ENCODE results near the gene POLE2.
"Not testable (repeated sequence)": the region's sequence is repeated elsewhere in the genome, so short reads cannot be mapped to it uniquely, and the experiment has no call there.

The POLE2 gene

DNA sequence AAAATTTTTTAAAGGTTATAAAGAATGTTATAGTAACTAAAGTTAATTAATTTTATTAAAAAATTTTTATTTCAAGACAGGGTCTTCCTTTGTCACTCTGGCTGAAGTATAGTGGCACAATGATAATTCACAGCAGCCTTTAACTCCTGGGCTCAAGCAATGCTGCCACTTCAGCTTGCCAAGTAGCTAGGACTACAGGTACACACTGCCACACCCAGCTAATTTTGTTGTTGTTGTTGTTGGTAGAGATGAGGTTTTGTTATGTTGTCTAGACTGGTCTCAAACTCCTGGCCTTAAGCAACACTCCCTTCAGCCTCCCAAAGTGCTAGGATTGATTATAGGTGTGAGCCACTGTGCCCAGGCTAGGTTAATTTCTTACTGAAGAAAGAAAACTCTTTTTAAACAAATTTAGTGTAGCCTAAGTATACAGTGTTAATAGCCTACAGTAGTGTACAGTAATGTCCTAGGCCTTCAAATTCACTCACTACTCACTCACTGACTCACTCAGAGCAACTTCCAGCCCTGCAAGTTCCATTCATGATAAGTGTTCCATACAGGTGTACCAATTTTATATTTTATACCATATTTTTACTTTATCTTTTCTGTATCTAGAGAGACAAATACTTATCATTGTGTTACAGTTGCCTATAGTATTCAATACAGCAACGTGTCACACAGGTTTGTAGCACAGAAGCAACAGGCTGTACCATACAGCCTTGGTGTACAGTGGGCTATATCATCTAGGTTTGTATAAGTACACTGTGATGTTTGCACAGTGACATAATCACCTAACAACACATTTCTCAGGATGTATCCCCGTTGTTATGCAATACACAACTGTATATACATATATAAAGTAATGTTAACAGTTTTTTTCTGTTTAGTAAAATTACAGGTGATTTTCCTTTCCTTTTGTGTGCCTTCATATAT is 28.2 kb downstream of the POLE2 start:
- no peak for DNase-seq (ENCODE audit: low read depth in 2 of 2)

DNA sequence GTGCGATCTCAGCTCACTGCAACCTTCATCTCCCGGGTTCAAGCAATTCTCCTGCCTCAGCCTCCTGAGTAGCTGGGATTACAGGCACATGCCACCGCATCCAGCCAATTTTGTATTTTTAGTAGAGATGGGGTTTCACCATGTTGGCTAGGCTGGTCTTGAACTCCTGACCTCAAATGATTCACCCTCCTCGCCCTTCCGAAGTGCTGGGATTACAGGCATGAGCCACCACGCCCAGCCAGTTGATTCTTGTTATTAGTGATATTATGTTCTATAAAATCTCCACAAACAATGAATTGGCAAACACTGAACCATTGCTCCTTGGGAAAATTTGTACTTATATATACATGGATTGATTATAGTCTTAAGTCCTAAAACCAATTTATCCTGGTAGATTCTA is 30.5 kb downstream of the POLE2 start:
- not testable (repeated sequence) for DNase-seq (ENCODE audit: low read depth in 2 of 2)

DNA sequence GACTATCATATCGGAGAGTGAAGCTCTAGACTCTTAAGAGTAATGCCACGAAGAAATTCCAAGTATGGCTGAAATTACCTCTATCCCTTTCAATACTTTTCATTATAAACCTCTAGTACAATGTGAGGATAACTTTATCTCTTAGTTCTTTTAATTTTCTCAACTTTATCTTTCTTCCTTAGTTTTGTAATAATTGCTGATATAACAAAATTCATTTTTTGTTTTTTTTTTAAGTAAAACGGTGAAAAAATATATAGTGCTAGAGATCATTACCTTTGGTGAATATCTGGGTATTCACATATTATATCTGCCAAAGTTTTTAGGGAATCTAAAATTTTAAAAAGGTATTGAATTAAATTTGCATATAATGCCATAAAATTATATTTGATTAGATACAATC is 33.5 kb downstream of the POLE2 start:
- no peak for DNase-seq (ENCODE audit: low read depth in 2 of 2)

DNA sequence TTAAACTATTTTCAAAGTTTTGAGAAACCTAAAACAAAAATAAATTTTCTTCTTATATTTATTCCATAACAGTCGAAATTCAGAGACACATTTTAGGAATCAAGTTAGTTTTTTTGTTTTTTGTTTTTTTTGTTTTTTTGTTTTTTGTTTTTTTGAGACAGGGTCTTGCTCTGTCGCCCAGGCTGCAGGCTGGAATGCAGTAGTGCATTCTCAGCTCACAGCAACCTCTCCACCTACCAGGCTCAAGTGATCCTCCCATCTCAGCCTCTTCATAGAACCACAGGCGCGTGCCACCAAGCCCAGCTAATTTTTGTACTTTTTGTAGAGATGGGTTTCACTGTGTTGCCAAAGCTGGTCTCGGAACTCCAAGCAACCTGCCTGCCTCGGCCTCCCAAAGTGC is 34.5 kb downstream of the POLE2 start:
- no peak for DNase-seq (ENCODE audit: low read depth in 2 of 2)

DNA sequence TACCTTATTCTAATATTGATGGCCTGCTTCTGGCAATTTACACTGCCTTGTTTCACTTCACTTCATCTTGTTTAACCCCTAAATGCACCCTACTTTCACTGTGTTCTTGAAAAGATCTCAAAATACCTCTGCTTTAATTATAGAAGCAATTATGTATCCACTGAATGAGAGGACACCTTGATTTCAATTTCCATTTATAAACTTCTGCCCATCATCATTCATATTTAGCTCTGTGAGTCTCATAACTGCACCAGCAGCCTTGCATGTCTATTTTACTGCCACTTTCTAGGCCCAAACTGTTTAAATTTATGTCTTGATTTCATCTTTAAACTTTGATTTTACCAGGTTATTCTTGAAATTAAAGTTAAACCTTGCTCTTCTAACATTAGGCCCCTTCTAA is 45.9 kb downstream of the POLE2 start:
- DNase-seq (ENCODE audit: low read depth in 2 of 2) = no peak

DNA sequence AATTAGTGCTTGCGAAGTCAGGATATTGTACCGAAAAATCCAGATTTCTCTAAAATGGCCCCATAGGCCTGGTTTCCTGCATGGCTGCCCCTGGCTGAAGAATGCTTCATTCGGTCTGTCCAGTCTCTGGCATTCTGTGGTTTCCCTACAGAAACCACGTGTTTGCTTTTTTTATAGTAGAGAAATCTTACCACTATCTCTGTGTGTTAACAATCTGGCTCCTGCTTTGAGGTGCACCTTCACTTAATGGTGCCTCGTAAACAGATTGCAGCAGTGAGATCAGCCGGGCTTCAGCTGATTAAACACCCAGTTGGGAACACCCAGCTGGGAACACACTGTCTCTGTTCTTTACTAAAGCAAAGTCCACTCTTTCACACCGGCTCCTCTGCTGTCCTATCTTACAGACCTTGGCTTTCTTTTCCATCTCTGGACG is 46.3 kb downstream of the POLE2 start:
- no peak for DNase-seq (ENCODE audit: low read depth in 2 of 2)

DNA sequence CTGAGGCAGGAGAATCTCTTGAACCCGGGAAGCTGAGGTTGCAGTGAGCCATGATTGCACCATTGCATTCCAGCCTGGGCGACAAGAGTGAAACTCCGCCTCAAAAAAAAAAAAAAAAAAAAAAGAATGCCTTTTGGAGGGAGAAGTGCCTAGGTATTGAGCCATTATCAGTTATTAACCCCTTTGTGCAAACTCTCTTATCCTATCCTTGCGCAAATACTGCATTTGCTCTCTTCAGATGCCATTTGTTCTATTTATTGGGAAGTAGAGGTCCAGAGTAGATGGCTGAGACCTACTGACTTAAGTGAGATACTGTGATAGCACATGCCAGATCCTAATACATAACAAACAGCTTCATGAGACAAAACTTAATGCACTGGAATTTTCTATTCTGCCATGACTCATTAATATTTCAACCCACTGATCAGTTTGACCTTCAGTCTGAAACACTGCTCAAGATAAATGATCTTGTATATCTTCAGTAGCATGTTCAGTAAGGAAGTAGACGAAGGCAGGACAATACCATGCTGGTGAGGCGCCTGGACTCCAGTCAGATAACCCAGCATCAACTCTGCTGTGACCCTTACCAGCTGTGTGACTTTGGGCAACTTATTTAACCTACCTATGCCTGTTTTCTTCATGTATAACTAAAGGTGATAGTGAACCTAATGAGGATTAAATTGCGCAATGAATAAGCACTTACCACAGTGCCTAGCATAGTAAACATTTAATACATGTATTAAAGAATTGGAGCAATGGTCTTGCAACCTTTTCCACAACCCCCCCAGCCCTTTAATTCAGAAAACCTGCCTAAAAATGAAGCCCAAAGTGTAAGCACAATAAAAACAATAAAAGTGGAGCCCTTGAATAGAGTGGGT is 47.2 kb downstream of the POLE2 start:
- no peak for DNase-seq (ENCODE audit: low read depth in 2 of 2)

DNA sequence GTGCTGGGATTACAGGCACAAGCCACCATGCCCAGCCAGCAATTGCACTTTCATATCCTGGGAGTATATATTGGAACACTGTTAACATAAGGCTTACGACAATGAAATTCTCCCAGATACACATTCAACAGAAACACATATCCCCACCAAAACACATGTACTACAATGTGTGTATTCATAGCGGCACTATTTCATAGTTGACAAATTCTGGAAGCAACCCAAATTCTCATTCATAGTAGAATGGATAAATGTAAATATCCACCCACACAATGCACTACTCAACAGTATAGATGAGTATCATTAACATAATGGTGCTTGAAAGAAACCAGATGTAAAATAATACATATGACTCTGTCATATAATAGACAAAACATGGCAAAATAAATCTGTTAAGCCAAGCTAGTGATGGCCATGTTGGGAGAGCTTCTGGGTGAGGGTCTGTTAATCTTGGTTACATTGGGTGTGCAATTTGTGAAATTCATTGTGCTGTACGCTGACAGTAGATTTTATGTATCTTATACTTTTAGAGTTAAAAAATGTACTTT is 50.4 kb downstream of the POLE2 start:
- DNase-seq (ENCODE audit: low read depth in 2 of 2) = no peak

DNA sequence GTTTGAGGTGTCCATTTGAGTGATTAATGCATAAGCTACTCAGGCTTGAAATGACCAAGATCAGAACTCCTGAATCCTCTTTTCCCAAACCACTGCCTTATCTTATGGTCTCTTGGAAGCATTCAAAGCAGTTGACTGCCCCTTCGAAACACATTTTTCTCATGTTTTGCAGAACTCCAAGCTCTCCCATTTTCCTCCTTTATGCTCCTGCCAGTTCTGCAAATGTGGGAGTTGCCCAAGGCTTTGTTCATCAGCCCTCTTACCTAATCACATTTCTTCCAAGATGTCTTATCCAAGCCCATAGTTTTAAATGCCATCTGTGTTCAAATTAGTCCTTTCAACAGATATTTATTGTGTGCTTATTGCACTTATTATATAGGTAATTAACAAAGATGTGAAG is 51.1 kb downstream of the POLE2 start:
- no peak for DNase-seq (ENCODE audit: low read depth in 2 of 2)

DNA sequence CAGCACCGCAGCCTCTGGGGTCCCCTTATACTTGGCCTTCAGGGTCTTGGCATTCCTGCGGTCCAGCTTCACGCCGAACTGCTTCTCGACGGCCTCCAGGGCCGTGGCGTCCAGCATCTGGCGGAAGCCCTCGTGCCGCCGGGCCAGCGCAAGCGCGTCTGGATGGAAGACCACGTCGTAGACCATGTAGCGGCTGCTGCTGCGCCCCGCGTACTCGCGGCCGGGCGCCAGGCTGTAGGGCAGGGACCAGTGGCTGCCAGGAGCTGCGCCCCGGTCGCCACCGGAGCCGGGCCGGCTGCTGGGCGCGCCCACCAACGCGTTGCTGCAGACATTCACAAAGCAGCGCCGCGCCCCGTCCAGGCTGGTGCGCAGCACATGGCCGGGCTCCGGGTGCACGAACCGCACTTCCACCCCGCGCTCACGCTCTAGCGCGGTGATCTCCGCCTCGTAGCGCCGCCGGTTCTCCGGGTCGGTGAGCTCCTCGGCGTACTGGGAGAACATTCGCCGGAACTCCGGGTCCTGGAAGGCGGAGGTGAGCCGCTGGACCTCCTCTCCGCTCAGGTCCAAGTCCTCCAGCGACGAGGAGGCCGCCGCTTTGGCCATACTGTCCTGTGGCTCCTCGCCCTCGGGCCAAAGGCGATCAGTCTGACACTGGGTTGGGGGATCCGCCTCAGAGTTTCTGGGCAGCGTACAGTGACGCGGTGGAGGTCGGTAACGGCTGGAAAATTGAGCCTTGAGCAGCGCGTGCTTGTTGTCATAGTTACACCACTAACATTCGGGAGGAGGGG is 53.3 kb downstream of the POLE2 start, which contains the start of gene DNAAF2:
DNAAF2 (minus strand) TSS at position 698 of the 788 bp plus-strand sequence; CDS start at position 603, 95 bp downstream.
- DNase-seq (ENCODE audit: low read depth in 2 of 2) = peak; percentile 39 to 43

DNA sequence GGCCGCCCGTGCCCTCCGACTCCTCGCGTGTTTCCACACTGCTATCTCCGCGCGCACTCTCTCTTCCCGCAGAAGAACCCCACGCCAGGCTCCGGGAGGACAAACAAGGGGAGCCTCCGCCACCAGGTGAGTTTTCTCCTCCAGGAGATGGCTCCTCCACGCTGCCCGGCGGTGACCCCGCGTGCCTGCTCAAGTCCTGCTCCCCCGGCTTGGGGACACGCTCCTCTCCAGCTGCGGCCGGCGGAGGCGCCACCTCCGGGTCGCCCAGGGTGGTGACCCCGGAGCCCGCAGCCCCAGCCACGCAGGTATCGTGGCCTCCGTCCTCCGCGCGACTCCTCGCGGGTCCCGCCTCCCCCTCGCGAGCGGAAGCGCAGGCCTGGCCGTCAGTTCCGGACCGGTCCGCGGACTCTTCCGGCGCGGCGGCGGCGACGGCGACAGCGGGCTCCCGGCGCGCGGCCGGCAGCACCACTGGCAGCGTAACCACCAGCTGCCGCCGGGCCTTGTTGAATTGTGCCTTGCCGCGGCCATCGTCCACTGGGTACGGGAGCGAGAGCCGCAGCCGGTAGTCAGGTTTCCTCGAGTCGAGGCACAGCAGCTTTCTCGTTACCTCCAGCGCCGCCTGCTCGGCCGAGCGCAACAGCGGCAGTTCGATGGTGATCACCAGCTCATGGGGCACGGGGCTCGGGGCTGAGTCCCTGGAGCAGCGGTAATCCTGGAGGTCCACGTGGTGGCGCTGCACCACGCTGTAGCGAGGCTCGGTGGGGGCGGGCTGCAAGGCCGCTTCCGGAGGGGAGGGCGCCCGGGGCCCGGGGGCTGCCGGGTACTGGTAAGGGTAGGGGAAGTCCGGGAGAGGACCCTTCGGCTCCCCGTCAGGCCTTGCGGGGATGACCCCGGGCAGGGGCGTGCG is 54.1 kb downstream of the POLE2 start:
- peak; percentile 89 to 91 for DNase-seq (ENCODE audit: low read depth in 2 of 2)

DNA sequence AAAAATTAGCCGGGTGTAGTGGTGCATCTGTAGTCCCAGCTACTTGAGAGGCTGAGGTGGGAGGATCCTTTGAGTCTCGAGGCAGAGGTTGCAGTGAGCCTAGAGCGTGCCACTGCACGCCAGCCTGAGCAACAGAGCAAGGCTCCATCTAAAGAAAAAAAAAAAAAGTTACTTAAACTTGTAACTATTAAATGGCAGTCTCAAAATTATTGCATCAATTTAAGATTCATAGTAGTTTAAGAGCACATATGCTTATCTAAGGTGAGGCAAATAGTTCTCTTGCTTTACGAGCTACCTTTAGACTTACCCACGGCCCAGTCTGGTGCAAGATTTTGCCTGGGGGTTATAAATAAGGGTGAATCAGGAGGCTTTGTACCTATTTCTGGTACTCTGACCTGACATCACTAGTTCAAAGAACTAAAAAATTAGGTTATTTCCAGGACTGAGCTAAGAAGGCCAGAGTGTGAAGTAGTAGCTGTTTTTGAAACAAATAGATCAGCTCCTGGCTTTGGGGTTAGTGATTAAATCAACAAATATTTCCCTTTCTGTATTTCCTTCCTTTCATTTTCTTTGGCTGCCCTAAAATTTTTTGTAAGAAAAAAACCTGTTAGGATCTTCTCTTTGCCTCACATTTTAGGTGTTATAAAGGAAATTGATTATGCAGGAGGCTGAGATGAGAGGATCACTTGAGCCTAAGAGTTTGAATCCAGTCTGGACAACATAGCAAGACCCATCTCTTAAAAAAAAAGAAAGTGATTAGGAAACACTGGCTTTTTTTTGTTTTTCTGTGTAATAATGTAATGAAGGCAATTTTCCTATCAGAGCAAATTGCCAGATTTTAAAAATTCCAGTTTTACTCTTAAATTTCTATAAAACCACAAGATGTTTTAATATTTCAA is 63.8 kb downstream of the POLE2 start:
- DNase-seq (ENCODE audit: low read depth in 2 of 2) = no peak

DNA sequence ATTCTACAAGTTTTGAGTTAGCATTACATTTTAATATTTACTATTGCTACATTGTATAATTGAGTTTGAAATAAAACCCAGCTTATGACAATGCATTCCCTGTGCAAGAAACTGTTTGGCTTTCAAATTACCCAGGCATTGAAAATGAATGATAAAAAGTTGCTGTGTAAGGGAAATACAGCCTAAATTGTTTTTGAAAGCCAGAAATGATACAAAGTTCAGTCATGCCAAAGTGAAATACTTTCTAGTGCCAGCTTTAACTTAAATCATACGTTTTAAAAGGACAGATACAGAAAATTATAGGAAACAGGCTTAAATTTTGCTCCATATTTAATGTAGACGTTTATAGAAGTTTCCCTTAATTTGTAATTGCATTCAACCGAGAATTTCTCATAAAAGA is 64.6 kb downstream of the POLE2 start:
- DNase-seq (ENCODE audit: low read depth in 2 of 2) = no peak

DNA sequence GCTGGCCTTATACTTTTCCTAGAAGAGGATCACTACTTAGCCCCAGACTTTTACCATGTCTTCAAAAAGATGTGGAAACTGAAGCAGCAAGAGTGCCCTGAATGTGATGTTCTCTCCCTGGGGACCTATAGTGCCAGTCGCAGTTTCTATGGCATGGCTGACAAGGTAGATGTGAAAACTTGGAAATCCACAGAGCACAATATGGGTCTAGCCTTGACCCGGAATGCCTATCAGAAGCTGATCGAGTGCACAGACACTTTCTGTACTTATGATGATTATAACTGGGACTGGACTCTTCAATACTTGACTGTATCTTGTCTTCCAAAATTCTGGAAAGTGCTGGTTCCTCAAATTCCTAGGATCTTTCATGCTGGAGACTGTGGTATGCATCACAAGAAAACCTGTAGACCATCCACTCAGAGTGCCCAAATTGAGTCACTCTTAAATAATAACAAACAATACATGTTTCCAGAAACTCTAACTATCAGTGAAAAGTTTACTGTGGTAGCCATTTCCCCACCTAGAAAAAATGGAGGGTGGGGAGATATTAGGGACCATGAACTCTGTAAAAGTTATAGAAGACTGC is 65.9 kb downstream of the POLE2 start:
- no peak for DNase-seq (ENCODE audit: low read depth in 2 of 2)

DNA sequence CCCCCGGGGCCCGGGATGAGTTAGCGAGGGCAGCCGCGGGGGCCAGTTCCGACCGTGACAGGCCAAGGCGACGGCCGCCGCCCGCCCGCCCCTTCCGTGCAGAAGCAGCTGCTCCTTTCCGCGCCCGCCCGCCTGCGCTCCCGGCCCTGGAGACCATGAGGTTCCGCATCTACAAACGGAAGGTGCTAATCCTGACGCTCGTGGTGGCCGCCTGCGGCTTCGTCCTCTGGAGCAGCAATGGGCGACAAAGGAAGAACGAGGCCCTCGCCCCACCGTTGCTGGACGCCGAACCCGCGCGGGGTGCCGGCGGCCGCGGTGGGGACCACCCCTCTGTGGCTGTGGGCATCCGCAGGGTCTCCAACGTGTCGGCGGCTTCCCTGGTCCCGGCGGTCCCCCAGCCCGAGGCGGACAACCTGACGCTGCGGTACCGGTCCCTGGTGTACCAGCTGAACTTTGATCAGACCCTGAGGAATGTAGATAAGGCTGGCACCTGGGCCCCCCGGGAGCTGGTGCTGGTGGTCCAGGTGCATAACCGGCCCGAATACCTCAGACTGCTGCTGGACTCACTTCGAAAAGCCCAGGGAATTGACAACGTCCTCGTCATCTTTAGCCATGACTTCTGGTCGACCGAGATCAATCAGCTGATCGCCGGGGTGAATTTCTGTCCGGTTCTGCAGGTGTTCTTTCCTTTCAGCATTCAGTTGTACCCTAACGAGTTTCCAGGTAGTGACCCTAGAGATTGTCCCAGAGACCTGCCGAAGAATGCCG is 66.7 kb downstream of the POLE2 start:
- DNase-seq (ENCODE audit: low read depth in 2 of 2) = no peak

DNA sequence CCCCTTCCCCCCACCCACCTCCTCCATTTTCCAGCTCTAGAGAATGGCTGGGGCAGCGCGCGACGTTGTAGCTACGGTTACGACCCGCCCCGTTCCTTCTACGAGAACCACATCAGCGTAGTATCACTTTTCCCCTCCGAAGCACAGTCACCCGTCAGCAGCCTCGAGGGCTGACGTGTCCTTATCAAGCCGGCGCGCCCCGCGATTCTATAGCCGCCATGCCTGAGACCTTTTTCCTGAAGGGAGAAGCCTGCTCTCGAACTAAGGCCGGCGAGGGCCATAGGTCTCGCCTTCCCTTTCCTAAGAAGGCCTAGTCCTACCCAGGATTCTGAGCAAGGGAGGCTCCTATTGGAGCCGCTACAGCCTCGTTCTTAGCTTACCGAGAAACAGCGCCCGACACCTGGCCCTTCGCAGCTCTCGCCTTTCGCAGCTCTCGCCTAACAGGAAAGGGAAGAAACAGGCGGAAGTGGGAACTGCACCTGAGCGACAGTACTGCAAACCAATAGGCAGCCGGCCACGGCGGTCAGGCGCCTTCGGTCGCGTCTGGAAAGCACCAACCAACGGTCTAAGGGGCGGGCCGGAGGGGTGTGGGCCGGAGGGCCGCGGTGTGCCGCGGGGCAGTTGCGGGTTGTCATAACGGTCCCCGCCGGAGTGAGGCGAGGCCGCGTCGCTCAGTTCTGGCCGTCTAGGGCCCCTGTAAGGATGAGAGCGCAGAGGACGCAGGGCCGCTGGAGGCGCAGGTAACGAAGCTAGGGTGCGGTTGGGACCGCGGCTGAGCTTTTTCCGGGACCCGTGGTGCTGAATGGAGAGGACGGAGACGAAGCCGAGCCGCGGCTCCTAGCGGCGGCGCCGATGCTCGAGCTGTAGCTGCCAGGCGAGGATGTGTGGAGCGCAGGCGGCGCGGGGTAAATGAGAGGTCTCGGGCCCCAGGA is 67.6 kb downstream of the POLE2 start, which contains the start of the genes MGAT2 and RPL36AL:
MGAT2 (plus strand) TSS at position 618 of the 932 bp plus-strand sequence. CDS start 470 bp downstream, outside the sequence.
RPL36AL (minus strand) TSS at position 445 of the 932 bp plus-strand sequence. CDS start 1,522 bp downstream, outside the sequence.
- DNase-seq (ENCODE audit: low read depth in 2 of 2) = peak; percentile 90 to 93

DNA sequence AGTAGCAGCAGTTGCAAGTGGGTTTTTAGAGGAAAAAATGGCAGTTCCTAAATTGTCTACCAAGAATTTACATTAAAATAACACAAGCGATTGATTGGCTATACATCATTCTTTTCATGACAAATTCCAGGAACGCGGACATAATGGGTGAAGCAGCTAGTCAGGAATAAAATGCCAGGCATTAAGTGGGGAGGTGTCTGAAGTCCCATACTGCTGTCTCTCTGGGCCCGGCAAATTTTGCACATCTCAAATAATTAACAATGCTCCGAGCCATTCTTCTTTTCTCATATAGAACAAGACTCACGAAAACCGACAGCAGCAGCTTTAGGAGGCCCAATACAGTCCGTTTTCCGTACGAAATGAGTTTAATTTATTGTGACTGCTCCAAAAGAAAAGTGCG is 68.3 kb downstream of the POLE2 start:
- DNase-seq (ENCODE audit: low read depth in 2 of 2) = no peak

Data from stimulated activated CD8-positive, alpha-beta memory T cell treated with anti-CD3 and anti-CD28 coated beads, Interleukin-15, amount 100 ng/mL, for 4 hours (primary cell).